CD4-positive, alpha-beta memory T cell (primary cell): Measurements from ENCODE around the gene PRR14L. TPM values are rescaled to one million over a fixed set of nuclear protein-coding genes. Genes with fewer than 3 reads are reported as not detected.

ENCODE experiments used
- CTCF ChIA-PET: fragments of 350-600 bp; sonication (Branson Sonifier 250); formaldehyde crosslinking; loops from one replicate; lab custom pipeline; 2021; ENCODE audit warnings: inconsistent platforms; ENCODE audit not compliant: partially characterized antibody; lab: Charles Lee
- POLR2A ChIA-PET: fragments of 350-600 bp; sonication (Branson Sonifier 250); formaldehyde crosslinking; loops from one replicate; lab custom pipeline; 2021; ENCODE audit not compliant: partially characterized antibody; lab: Charles Lee
- DNase-seq, 5 donors: peaks; one replicate each; pipeline versions ENCODE4 v3.0.0 to v3.0.0-alpha.2; 2020 to 2022; ENCODE audit warnings: mixed read lengths in 1 of 5
- H3K27ac ChIP-seq: one replicate; pipeline ENCODE4 v1.7.0; 2013; ENCODE audit warnings: low read depth, low read length
- H3K27me3 ChIP-seq: 2 replicates; pipeline ENCODE4 v1.7.0; 2013; ENCODE audit warnings: mild to moderate bottlenecking, low read length, moderate library complexity; ENCODE audit not compliant: insufficient read depth
- H3K36me3 ChIP-seq: 2 replicates; pipeline ENCODE4 v1.7.0; 2013; ENCODE audit warnings: mild to moderate bottlenecking, low read length, moderate library complexity; ENCODE audit not compliant: insufficient read depth
- H3K4me1 ChIP-seq: 2 replicates; pipeline ENCODE4 v1.7.0; 2013; ENCODE audit warnings: mild to moderate bottlenecking, low read length, moderate library complexity; ENCODE audit not compliant: insufficient read depth
- H3K4me3 ChIP-seq, 2 donors: one replicate each; pipeline ENCODE4 v1.7.0; 2013; ENCODE audit warnings: low read length in 2 of 2, mild to moderate bottlenecking in 1 of 2
- H3K9me3 ChIP-seq, 2 donors: one replicate each; pipeline ENCODE4 v1.7.0; 2013; ENCODE audit warnings: low read length in 2 of 2, control low read depth in 1 of 2; ENCODE audit not compliant: control insufficient read depth in 1 of 2
- H3K27ac Mint-ChIP-seq, 7 donors: one replicate each; pipeline ENCODE4 v1.8.0; 2020 to 2021; ENCODE audit warnings: mixed read lengths in 7 of 7, mild to moderate bottlenecking in 6 of 7, inconsistent platforms in 3 of 7, moderate library complexity in 3 of 7
- H3K27me3 Mint-ChIP-seq, 2 donors: one replicate each; pipeline ENCODE4 v1.8.0; 2020 to 2021; ENCODE audit warnings: mixed read lengths in 2 of 2
- H3K36me3 Mint-ChIP-seq, 2 donors: one replicate each; pipeline ENCODE4 v1.8.0; 2020 to 2021; ENCODE audit warnings: mixed read lengths in 2 of 2, inconsistent platforms in 1 of 2, mild to moderate bottlenecking in 1 of 2
- H3K4me1 Mint-ChIP-seq, 4 donors: one replicate each; pipeline ENCODE4 v1.8.0; 2020 to 2021; ENCODE audit warnings: mixed read lengths in 4 of 4, mild to moderate bottlenecking in 1 of 4
- H3K4me3 Mint-ChIP-seq, 8 donors: one replicate each; pipeline ENCODE4 v1.8.0; 2020 to 2021; ENCODE audit warnings: mixed read lengths in 8 of 8, mild to moderate bottlenecking in 7 of 8, moderate library complexity in 6 of 8, inconsistent platforms in 3 of 8
- H3K9me3 Mint-ChIP-seq, 8 donors: one replicate each; pipeline ENCODE4 v1.8.0; 2020 to 2021; ENCODE audit warnings: mixed read lengths in 8 of 8, mild to moderate bottlenecking in 5 of 8, inconsistent platforms in 3 of 8, moderate library complexity in 1 of 8
- intact Hi-C: fragments of 100-400 bp; cut with micrococcal nuclease; formaldehyde crosslinking; loops from one replicate; pipeline ENCODE4 v1.15.1; 2023
- polyA plus RNA-seq, 2 donors: library from polyadenylated mRNA; unstranded; fragments of 300-500 nt; fragmentation: Illumina TruSeq; gene quantifications; one replicate each; pipeline ENCODE4 v1.2.3, GENCODE V29; 2021
- total RNA-seq, 2 experiments: library from RNA; stranded (reverse); gene quantifications; one replicate each; pipeline ENCODE4 v1.2.3, GENCODE V29; 2021

PRR14L gene
- total and polyA plus RNA-seq, 4 experiments from 2014 or later, result 13.4 to 72.6 (median 53.6) TPM

DNA sequence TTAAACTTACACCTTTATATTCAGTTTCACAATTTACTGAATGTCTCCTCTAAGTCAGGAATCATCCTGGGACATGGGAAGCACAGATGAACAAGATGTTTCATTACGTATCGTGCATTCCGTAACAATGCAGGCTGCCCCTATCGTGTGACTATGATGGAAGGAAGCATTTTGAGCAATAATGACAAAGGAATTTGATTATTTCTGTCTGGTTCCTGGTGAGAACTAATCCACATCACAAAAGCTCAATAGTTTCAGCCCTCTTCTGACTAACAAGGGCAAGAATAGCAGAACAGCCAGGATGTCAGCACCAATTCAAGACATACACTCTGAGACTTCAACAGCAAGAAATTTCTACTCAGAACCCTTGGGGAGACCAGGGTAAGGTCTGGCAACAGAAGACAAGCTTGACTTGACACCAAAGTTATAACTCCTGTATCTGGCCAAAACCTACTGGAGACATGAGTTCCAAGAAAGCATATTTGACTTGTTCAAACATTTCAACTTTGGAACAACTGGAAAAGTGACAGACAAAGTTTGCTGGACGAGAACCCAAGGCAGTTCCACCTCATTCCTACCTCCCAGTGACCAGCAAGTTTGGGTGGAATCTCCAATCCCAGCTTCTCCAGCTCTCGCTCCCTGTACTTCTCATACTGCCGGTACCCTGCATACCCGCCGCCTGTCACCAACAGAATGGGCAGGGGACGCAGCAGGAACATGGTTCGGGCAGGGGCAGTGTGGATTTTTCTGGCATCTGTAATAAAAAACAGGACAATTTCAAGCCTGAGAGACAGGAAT lies 102.2 kb downstream of the PRR14L start:
- Mint-ChIP-seq H3K4me3 (no peak overlapping the region), H3K27me3 (no peaks in the 10 kb centered on the region), H3K4me1 (peaks cover 11 to 24% (median 16%) of the 10 kb centered on the region in 4 donors), H3K36me3 (peaks cover 32 to 49% of the 10 kb centered on the region in 2 donors), H3K9me3 (no peaks in the 10 kb centered on the region), H3K27ac (peak overlapping the region in 1 of 7 donors; percentile 19)
- POLR2A ChIA-PET, result interaction anchor here (1.6 kb wide), 1 partner anchor 14 kb away, joined by 7 read pairs; the partner anchor contains the start of gene PISD
- Histone ChIP-seq H3K27me3 (no peaks in the 10 kb centered on the region), H3K36me3 (peaks cover 18% of the 10 kb centered on the region), H3K4me1 (peaks cover under 1% of the 10 kb centered on the region), H3K27ac (no peak overlapping the region), H3K9me3 (no peaks in the 10 kb centered on the region), H3K4me3 (no peak overlapping the region)
- no peak for DNase-seq
- CTCF ChIA-PET, result interaction anchor here (1.8 kb wide), 2 partner anchors 14 to 18 kb away, joined by 3 to 6 read pairs; no protein-coding TSS in a partner anchor
- intact Hi-C loops, result no loop called here

DNA sequence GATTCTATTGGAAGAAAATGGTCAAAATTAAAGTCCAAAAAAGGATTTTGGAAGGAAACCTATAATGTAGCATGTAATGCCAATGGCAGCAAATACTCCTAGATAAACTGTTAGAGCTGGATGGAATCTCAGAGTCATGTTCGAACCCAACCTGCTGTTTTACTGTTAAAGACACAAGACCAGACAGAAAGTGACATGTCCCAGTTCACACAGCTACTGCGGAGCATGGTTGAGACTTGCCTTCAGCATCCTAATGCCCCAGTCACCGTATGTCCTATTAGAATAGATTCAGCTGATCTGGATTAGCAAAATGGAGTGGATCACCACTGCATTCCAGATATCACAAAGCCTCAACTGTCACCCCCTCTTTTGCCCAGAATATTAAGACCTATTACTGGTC lies 102.9 kb downstream of the PRR14L start:
- H3K27ac Mint-ChIP-seq, result peak overlapping the region in 4 of 7 donors; percentile 22 to 48 (median 30)
- Histone ChIP-seq H3K27ac (no peak overlapping the region), H3K4me3 (no peak overlapping the region), H3K27me3 (no peaks in the 10 kb centered on the region), H3K9me3 (no peaks in the 10 kb centered on the region), H3K36me3 (peaks cover 18% of the 10 kb centered on the region), H3K4me1 (no peaks in the 10 kb centered on the region)
- no peak overlapping the region for H3K4me3 Mint-ChIP-seq
- H3K4me1 Mint-ChIP-seq, result peaks cover 10 to 19% (median 14%) of the 10 kb centered on the region in 4 donors
- DNase-seq, result no peak
- H3K36me3 Mint-ChIP-seq, result peaks cover 32 to 50% of the 10 kb centered on the region in 2 donors
- no peaks in the 10 kb centered on the region for H3K9me3 Mint-ChIP-seq
- H3K27me3 Mint-ChIP-seq, result no peaks in the 10 kb centered on the region
- POLR2A ChIA-PET, result interaction anchor here (1.6 kb wide), 1 partner anchor 15 kb away, joined by 7 read pairs; the partner anchor contains the start of gene PISD
- CTCF ChIA-PET, result interaction anchor here (1.8 kb wide), 2 partner anchors 14 to 19 kb away, joined by 3 to 6 read pairs; no protein-coding TSS in a partner anchor
- intact Hi-C loops, result no loop called here

DNA sequence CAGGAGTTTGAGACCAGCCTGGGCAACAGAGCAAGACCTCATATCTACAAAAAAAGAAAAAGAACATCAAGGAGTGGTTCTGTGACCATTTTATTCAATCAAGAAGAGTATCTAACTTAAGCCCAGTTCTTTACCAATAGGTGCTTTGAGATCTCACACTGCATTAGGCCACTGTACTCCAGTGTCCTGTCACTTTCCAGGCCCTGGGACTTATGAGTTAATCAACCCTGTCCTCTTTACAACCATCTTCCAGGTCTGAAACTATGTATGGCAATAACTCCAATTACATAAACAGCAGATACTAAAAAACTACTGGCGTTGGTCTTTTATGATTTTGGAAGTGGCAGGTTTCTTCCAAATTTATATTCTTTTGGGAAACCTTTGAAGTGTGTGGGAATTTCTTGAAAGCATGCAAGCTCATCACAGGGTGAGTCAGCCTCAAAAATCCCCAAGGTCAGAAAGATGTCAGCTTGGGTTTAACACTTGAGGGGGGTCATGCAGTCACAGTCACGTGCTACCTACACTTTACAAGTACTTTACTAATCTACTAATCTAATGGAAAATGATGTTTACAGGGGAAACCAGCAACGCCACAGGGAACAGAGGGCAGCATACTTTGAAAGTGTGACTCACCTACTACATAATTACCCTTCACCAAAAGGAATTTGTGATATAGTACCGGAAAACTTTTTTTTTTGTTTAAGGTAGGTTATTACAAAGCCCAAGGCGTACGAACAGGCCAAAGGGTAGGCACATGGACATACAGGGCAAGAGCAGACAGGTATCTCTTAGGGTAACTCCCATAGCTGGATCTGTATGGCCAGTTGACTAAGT lies 103.5 kb downstream of the PRR14L start:
- Histone ChIP-seq H3K4me1 (no peaks in the 10 kb centered on the region), H3K27ac (no peak overlapping the region), H3K27me3 (no peaks in the 10 kb centered on the region), H3K4me3 (no peak overlapping the region), H3K9me3 (no peaks in the 10 kb centered on the region), H3K36me3 (peaks cover 18% of the 10 kb centered on the region)
- no peak for DNase-seq
- CTCF ChIA-PET, result interaction anchor here (1.8 kb wide), 2 partner anchors 15 to 19 kb away, joined by 3 to 6 read pairs; no protein-coding TSS in a partner anchor
- Mint-ChIP-seq H3K36me3 (peaks cover 32 to 51% of the 10 kb centered on the region in 2 donors), H3K27me3 (no peaks in the 10 kb centered on the region), H3K4me3 (no peak overlapping the region), H3K4me1 (peaks cover 9 to 19% (median 12%) of the 10 kb centered on the region in 4 donors), H3K27ac (peak overlapping the region in 5 of 7 donors; percentile 22 to 70 (median 35)), H3K9me3 (no peaks in the 10 kb centered on the region)
- POLR2A ChIA-PET, result interaction anchor here (0.7 to 1.6 kb wide), 2 partner anchors 15 to 23 kb away, joined by 4 to 7 read pairs; partner anchors contain the start of gene PISD
- intact Hi-C loops, result no loop called here

DNA sequence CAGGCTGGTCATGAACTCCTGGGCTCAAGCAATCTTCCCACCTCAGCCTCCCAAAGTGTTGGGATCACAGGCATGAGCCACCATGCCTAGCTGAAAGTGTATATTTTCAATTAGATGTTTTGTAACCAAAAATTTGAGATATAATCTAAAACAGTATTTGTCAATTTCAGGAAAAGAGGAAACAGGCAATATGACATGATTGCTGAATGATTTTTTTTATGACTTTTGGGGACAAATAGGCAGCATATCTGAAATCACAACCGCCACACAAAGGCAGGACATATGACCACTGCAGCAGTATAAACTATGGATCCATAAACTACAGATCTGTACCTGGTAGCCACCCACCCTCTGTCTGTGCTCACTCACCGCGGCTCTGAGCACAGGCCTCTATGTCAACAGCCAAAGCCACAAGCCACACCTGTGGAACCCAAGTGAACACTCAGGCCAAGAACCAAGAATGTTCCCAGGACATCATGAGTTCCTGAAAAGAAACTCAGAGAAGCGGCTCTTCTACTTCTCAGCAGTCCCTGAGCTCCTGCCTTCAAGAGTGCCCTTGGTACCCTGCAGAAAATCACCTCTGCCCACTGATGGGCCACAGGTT lies 110.4 kb downstream of the PRR14L start:
- no peaks in the 10 kb centered on the region for H3K27me3 Mint-ChIP-seq

DNA sequence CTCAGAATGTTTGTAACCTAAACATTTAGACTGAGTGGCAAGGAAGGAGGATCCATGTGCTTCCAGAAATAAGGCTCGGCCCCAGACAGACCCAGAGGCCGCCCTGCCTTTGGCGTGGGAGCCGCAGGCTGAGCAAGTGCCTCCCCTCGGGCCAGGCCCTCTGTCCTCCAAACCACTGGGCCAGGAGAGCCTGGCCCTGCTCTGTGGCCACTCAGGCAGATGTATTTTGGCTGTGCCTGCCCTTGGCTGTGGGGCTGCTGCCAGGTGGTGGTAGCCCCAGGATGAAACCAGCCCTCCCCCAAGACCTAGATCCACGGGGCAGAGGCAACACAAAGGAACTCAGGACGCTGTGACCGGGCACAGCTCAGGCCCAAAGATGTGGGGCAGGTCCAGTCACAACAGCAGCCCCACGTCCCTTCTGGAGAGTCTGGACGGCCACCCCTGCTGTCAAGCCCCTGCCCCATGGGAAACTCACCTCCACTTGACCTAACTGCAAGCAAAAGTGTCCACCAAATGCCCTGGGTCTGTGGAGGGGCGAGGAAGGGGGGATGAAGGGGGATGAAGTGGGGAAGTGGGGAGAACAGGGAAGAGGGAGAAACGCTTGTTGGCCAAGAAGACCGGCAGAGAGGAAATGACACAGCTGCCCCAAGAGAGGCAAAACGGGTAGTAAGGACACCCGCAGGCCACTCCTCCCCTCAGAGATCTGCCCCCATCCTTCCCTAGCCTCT lies 111.9 kb downstream of the PRR14L start:
- ChIA-PET POLR2A (no interaction called here), CTCF (interaction anchor here (1.4 to 1.8 kb wide), 2 partner anchors 27 to 186 kb away, joined by 4 to 6 read pairs; no protein-coding TSS in a partner anchor)
- H3K27me3 Mint-ChIP-seq, result no peaks in the 10 kb centered on the region
- Histone ChIP-seq H3K4me3 (no peak overlapping the region), H3K9me3 (no peaks in the 10 kb centered on the region), H3K27ac (no peak overlapping the region), H3K36me3 (no peaks in the 10 kb centered on the region), H3K4me1 (peaks cover 28% of the 10 kb centered on the region), H3K27me3 (no peaks in the 10 kb centered on the region)
- peaks cover 20 to 50% (median 33%) of the 10 kb centered on the region in 4 donors for H3K4me1 Mint-ChIP-seq
- peak overlapping the region; percentile 31 to 92 (median 76) for H3K27ac Mint-ChIP-seq
- peaks cover 5 to 6% of the 10 kb centered on the region in 2 donors for H3K36me3 Mint-ChIP-seq
- peak overlapping the region in 2 of 8 donors; percentile 39 to 48 for H3K4me3 Mint-ChIP-seq
- intact Hi-C loops, result loop anchor here (10.0 kb wide), 1 partner anchor 873 kb away; no protein-coding TSS in a partner anchor
- no peaks in the 10 kb centered on the region for H3K9me3 Mint-ChIP-seq
- no peak for DNase-seq

More for the DNA sequence above, 110.4 kb downstream of the PRR14L start:
- ChIA-PET POLR2A (interaction anchor here (1.2 to 1.7 kb wide), 3 partner anchors 9 to 292 kb away, joined by 4 to 6 read pairs (median 4); no protein-coding TSS in a partner anchor), CTCF (interaction anchor here (0.8 to 1.4 kb wide), 2 partner anchors 26 to 331 kb away, joined by 4 read pairs; no protein-coding TSS in a partner anchor)
- DNase-seq, result no peak
- Mint-ChIP-seq H3K4me3 (peak overlapping the region in 4 of 8 donors; percentile 15 to 50 (median 47)), H3K9me3 (no peaks in the 10 kb centered on the region), H3K36me3 (peaks cover 9 to 12% of the 10 kb centered on the region in 2 donors), H3K4me1 (peaks cover 17 to 41% (median 30%) of the 10 kb centered on the region in 4 donors), H3K27ac (peak overlapping the region; percentile 57 to 90 (median 84))
- Histone ChIP-seq H3K4me3 (no peak overlapping the region), H3K27me3 (no peaks in the 10 kb centered on the region), H3K4me1 (peaks cover 20% of the 10 kb centered on the region), H3K27ac (no peak overlapping the region), H3K9me3 (no peaks in the 10 kb centered on the region), H3K36me3 (no peaks in the 10 kb centered on the region)
- intact Hi-C loops, result loop anchor here (10.0 kb wide), 1 partner anchor 875 kb away; no protein-coding TSS in a partner anchor

DNA sequence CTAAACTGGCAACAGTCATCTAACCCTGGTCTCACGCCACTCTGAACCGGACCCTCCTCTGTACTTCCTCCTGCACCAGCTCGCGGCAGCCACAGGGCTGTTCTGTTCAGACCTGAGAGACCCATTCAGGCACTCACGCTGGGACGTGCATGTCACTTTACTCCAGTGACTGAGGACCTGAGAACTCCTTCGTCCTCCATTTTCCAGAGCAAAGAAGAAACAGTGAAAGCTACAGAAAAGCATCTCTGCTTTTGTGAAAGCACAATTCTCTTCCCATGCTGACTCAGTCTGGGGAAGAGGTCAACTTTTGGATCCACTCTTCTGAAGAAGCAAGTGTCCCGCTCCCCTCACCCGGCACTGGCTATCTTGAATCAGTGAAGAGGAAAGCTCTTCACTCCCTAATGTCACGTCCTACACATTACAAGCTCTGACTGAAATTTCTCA lies 112.5 kb downstream of the PRR14L start:
- Histone ChIP-seq H3K9me3 (no peaks in the 10 kb centered on the region), H3K36me3 (no peaks in the 10 kb centered on the region), H3K4me1 (peaks cover 28% of the 10 kb centered on the region), H3K4me3 (no peak overlapping the region), H3K27me3 (no peaks in the 10 kb centered on the region), H3K27ac (no peak overlapping the region)
- Mint-ChIP-seq H3K36me3 (peaks cover 4 to 6% of the 10 kb centered on the region in 2 donors), H3K9me3 (no peaks in the 10 kb centered on the region), H3K27ac (peak overlapping the region in 6 of 7 donors; percentile 12 to 87 (median 78)), H3K27me3 (no peaks in the 10 kb centered on the region), H3K4me3 (no peak overlapping the region), H3K4me1 (peaks cover 21 to 50% (median 33%) of the 10 kb centered on the region in 4 donors)
- ChIA-PET POLR2A (no interaction called here), CTCF (interaction anchor here (1.8 kb wide), 1 partner anchor 186 kb away, joined by 6 read pairs; no protein-coding TSS in a partner anchor)
- intact Hi-C loops, result loop anchor here (10.0 kb wide), 1 partner anchor 873 kb away; no protein-coding TSS in a partner anchor
- DNase-seq, result no peak
